DOHH2 (cell line): Measurements from ENCODE around the gene WIPF2.

Experiments used
- H3F3A ChIP-seq: fragments of 200-600 bp; sonication (generic), shearing (Covaris generic); 2 replicates; pipeline ENCODE4 v1.6.0; 2016; ENCODE audit warnings: antibody characterized with exemption, mild to moderate bottlenecking; ENCODE audit not compliant: control insufficient read depth, insufficient read depth
- H3K27ac ChIP-seq: fragments of 200-600 bp; sonication (generic); 2 replicates; pipeline ENCODE4 v1.5.1; 2014; ENCODE audit warnings: low read depth, mild to moderate bottlenecking, low read length, moderate library complexity
- H3K27me3 ChIP-seq: fragments of 200-600 bp; sonication (generic); 2 replicates; pipeline ENCODE4 v1.6.1; 2014; ENCODE audit warnings: mild to moderate bottlenecking, low read length, mixed read lengths; ENCODE audit not compliant: control insufficient read depth
- H3K36me3 ChIP-seq: fragments of 200-600 bp; sonication (generic); 2 replicates; pipeline ENCODE4 v1.6.1; 2014; ENCODE audit warnings: mild to moderate bottlenecking, low read length, moderate library complexity, mixed read lengths; ENCODE audit not compliant: control insufficient read depth
- H3K4me1 ChIP-seq: fragments of 200-600 bp; sonication (generic); 2 replicates; pipeline ENCODE4 v1.6.1; 2014; ENCODE audit warnings: mild to moderate bottlenecking, low read length, mixed read lengths; ENCODE audit not compliant: control insufficient read depth
- H3K4me2 ChIP-seq: fragments of 200-600 bp; sonication (generic); 2 replicates; pipeline ENCODE4 v1.6.0; 2014; ENCODE audit warnings: mild to moderate bottlenecking, low read length, moderate library complexity
- H3K4me3 ChIP-seq: fragments of 200-600 bp; sonication (generic); 2 replicates; pipeline ENCODE4 v1.5.1; 2014; ENCODE audit warnings: mild to moderate bottlenecking, low read length, mixed read lengths
- H3K79me2 ChIP-seq: fragments of 200-600 bp; sonication (generic); 2 replicates; pipeline ENCODE4 v1.6.1; 2014; ENCODE audit warnings: mild to moderate bottlenecking, low read length, mixed read lengths; ENCODE audit not compliant: control insufficient read depth
- H3K9me2 ChIP-seq: fragments of 200-600 bp; sonication (generic); replicated peaks from 2 replicates; pipeline ENCODE4 v1.6.1; 2014; ENCODE audit warnings: mild to moderate bottlenecking, low read length, mixed read lengths; ENCODE audit not compliant: control insufficient read depth
- H3K9me3 ChIP-seq: fragments of 200-600 bp; sonication (generic); 2 replicates; pipeline ENCODE4 v1.6.1; 2014; ENCODE audit warnings: antibody characterized with exemption, low read length, mixed read lengths; ENCODE audit not compliant: control insufficient read depth, insufficient read depth
- H4K20me1 ChIP-seq: fragments of 200-600 bp; sonication (generic); 2 replicates; pipeline ENCODE4 v1.6.0; 2014; ENCODE audit warnings: low read depth, mild to moderate bottlenecking, antibody characterized with exemption, low read length, moderate library complexity; ENCODE audit not compliant: control insufficient read depth, insufficient read depth
- CTCF ChIP-seq: fragments of 200-600 bp; sonication (generic); IDR thresholded peaks from one replicate; pipeline ENCODE4 v1.5.1; 2014; ENCODE audit warnings: antibody characterized with exemption, mild to moderate bottlenecking, low read depth, low read length; ENCODE audit not compliant: poor library complexity, severe bottlenecking
- EZH2phosphoT487 ChIP-seq: fragments of 200-600 bp; sonication (generic); IDR thresholded peaks from 2 replicates; pipeline ENCODE4 v1.6.1; 2017; ENCODE audit warnings: borderline replicate concordance, mild to moderate bottlenecking, antibody characterized with exemption, low read length, moderate library complexity, mixed read lengths

WIPF2 gene

GRCh38 chr17:40311575-40311974 lies 92.5 kb downstream of the WIPF2 start:
- H3F3A ChIP-seq: peaks cover 15% of the 10 kb centered on the region; the same call in 1 of the 2 replicates
- no peak for TF ChIP-seq CTCF
- TF ChIP-seq EZH2phosphoT487: no peak
- no peak overlapping the region for H3K4me2 ChIP-seq
- H3K27ac ChIP-seq: no peak overlapping the region
- H3K9me2 ChIP-seq: no peaks in the 10 kb centered on the region
- no peaks in the 10 kb centered on the region for H3K36me3 ChIP-seq
- H3K79me2 ChIP-seq: no peaks in the 10 kb centered on the region
- H3K27me3 ChIP-seq: no peaks in the 10 kb centered on the region
- peaks cover 71% of the 10 kb centered on the region for H3K4me1 ChIP-seq
- H4K20me1 ChIP-seq: no peaks in the 10 kb centered on the region
- no peaks in the 10 kb centered on the region for H3K9me3 ChIP-seq
- no peak overlapping the region for H3K4me3 ChIP-seq

GRCh38 chr17:40312131-40312731 lies 93.1 kb downstream of the WIPF2 start:
- H3K27me3 ChIP-seq: no peaks in the 10 kb centered on the region
- no peak overlapping the region; the same call in 1 of the 2 replicates for H3K4me3 ChIP-seq
- TF ChIP-seq CTCF: no peak
- TF ChIP-seq EZH2phosphoT487: no peak
- H4K20me1 ChIP-seq: no peaks in the 10 kb centered on the region
- no peaks in the 10 kb centered on the region for H3K36me3 ChIP-seq
- no peaks in the 10 kb centered on the region for H3K9me3 ChIP-seq
- H3K9me2 ChIP-seq: no peaks in the 10 kb centered on the region
- peak overlapping the region; percentile 32; the same call in 1 of the 2 replicates for H3K4me2 ChIP-seq
- peaks cover 12% of the 10 kb centered on the region; the same call in 1 of the 2 replicates for H3F3A ChIP-seq
- no peak overlapping the region for H3K27ac ChIP-seq
- peaks cover 76% of the 10 kb centered on the region for H3K4me1 ChIP-seq
- no peaks in the 10 kb centered on the region for H3K79me2 ChIP-seq

- peaks cover 78% of the 10 kb centered on the region for H3K4me1 ChIP-seq
- no peaks in the 10 kb centered on the region for H3K27me3 ChIP-seq
- no peaks in the 10 kb centered on the region for H3K79me2 ChIP-seq
- H3F3A ChIP-seq: 0 out of 2 replicates have a peak, but pooled peaks cover 7% of the 10 kb centered on the region
- H3K4me2 ChIP-seq: no peak overlapping the region; the same call in 1 of the 2 replicates
- no peak overlapping the region for H3K4me3 ChIP-seq
- no peaks in the 10 kb centered on the region for H3K36me3 ChIP-seq
- no peaks in the 10 kb centered on the region for H3K9me2 ChIP-seq
- H3K9me3 ChIP-seq: no peaks in the 10 kb centered on the region
- H3K27ac ChIP-seq: no peak overlapping the region
- no peaks in the 10 kb centered on the region for H4K20me1 ChIP-seq
- TF ChIP-seq CTCF (no peak), EZH2phosphoT487 (no peak)
These were observed 94.0 kb downstream of the WIPF2 start for GRCh38 chr17:40312893-40313667.
